GM18907 (cell line): Measurements from ENCODE around the gene STK32C.
"Not testable (repeated sequence)": the region's sequence is repeated elsewhere in the genome, so short reads cannot be mapped to it uniquely, and the experiment has no call there.

Experiments used
- ATAC-seq: cut with Tn5 transposase; IDR thresholded peaks from one replicate; pipeline ENCODE4 v1.9.1; 2021; ENCODE audit warnings: mild to moderate bottlenecking, moderate library complexity; ENCODE audit not compliant: unreplicated experiment

Gene STK32C

GRCh38 chr10:132302421-132303310 is 5.1 kb downstream of the STK32C start:
- no peak for ATAC-seq

DNA sequence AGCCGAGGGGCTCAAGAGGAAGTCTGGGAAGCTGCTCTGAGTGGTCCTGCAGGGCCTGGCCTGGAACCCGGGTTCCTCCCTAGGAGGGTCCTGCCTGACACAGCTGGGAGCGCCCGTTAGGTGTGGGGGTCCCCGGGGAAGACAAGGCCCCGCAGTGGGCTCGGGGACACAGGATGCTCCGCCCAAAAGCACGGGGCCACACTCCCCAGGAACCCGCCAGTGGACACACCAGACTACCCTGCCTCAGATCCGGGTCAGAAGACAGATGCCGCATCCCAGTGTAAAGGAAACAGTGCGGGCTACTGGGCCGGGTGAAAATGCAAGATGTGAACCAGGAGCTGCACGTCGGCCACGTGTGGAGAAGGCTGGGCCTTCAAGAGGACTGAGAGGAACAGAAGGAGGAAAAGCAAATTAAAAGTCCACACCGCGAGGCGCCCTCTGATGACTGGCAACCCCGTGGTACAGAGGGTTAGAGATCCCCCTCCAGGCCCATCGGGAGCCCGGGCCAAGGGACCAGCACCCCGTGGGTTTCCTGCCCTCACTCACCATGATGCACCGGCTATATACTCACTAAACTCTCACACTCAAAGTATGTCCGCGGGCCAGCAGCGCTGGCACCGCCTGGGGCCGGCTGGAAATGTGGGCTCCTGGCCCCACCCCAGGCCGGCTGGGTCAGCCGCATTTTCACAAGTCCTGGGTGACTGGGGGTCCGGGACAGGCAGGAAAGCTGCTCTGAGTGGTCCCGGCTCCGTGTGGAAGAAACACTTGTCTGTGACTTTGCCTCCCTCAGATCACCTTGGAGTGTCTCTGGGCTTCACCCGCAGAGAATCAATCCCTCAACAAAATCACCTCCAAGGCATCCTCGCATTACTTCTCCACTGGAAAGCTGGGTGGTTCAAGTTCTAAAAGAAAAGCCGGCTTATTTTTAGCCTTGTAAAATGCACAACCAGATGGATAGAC is 6.1 kb downstream of the STK32C start:
- no peak for ATAC-seq

- no peak for ATAC-seq
Measured at GRCh38 chr10:132300582-132300981, 7.2 kb downstream of the STK32C start.

DNA sequence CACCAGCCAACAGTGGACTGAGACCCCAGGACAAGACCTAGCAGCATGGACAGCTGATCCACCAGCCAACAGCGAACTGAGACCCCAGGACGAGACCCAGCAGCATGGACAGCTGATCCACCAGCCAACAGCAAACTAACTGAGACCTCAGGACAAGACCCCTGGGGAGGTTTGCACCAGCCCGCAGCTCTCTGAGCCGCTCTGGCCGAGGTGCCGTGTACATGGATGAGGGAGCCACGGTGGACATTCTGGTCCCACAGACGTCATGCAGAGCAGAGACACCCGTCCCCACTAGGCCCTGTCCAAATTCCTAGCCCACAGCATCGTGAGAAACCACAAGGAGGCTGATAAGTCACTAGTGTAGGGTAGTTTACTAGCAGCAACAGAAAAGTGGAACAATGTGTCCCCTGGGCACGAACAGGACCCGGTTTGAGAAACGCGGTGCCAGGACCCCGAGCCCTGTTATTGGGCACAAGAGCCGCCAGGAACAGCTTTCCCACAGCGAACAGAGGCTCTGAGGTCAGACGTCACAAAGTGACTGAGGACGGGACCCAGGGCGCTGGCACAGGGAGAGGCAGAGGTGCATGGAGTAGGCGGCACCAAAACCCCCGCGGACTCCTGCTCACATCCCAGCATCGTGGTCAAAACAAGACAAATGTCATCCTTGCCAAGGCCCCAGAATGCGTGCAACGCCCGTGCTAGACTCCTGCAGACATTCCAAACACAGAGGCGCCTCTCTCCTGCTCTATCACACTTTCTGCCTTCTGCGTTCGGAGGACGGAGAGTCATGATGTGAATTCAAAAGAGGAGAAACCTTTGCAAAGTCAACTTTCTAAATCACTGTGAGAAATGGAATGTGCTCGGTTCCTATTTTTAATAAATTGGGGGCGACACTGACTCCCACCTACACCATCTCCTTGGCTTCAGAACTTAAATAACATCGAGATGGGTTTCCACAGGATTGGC is 8.1 kb downstream of the STK32C start:
- no peak for ATAC-seq

DNA sequence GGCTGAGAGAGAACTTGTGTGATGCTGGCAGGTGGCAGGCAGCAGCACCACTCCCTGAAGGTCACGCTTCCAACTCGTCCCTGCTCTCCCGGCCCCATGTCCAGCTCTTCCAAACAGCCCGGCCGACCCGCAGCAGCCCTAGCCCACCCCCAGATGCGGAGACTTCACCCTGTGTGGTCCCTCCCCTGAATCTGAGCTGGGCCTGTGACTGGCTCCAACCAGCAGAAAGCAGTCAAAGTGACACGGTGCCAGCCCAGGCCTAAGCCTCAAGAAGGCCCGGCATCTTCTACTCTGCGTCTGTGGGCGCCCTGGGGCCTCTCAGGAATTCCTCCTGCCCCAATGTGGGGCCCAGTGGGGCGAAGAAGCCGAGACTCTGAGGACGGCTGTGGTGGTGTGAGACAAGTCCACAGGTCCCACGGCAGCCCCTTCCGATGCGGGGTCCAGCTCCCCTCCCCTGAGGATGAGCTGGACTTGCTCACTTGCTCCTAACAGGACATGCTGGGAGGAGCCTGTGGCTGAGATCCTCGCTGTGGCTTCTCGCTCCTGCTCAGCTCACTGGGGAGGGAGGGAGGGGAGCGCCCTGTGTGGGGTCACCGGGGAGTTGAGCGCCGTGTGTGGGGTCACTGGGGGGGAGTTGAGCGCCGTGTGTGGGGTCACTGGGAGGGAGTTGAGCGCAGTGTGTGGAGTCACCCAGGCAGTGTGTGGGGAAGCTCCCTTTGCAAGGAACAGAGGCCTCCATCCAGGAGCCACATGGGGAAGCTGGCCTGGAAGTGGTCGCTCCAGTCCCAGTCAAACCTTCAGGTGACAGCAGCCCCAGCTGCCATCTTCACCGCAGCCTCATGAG is 9.5 kb downstream of the STK32C start:
- ATAC-seq = no peak

DNA sequence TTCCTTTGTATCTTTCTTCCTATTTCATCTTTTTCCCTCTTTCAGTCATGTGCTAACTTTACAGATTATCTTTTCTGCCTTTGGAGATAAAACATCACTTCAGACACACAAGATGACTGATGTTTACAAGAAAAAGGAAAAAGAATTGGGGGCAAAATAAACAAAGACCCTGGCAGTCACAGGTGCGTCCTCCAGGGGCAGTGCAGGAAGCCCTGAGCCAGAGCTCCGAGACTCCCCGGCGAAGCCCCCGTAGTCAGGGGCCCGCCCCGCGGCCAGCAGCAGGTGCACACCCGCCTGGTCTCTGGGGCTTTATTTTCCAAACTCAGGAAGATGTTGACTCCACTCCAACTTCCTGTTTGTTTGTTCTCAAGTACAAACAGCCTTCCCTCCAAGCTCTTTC is 10.2 kb downstream of the STK32C start:
- no peak for ATAC-seq

- ATAC-seq = no peak
Measured at GRCh38 chr10:132296666-132297443, 10.9 kb downstream of the STK32C start.

DNA sequence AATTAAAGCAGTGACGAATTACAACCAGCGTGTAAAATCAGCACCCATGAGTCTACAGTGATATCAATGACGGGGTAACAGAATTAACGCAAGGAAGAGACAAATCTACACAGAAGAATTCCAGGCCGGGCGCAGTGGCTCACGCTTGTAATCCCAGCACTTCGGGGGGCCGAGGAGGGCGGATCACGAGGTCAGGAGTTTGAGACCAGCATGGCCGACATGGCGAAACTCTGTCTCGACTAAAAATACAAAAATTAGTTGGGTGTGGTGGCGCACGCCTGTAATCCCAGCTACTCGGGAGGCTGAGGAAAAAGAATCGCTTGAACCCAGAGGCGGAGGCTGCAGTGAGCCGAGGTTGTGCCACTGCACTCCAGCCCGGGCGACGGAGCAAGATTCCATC is 12.3 kb downstream of the STK32C start:
- not testable (repeated sequence) for ATAC-seq

- ATAC-seq = no peak
Measured at GRCh38 chr10:132294561-132295318, 13.0 kb downstream of the STK32C start.

- ATAC-seq = no peak
Measured at GRCh38 chr10:132293813-132294520, 13.8 kb downstream of the STK32C start.

DNA sequence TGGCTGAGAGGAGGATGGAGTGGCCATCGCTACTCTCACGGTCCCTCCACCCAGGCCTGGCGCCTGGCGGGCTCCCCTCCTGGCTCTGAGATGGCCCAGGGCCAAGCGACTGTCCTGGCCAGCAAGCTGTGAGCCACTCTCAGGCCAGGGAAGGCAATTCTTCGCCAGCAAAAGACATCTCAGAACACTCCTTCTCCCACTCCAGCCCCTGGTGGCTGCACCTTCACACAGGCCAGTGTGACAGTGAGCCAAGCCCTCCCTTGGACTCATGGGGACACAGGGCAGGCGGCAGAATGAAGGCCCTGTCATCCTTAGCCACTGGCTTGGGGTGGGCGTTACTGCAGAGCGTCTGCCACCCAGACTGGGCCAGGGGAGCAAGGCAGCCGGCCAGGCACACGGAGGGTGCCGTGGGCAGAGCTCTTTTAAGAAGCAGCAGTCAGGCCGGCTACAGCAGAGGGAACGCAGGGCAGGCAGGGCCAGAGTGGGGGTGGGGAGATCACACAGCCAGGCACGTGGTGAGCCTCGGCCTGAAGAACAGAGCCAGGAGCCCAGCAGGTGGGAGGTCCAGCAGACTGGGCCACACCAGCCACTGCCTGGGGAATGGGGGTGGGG is 14.4 kb downstream of the STK32C start:
- no peak for ATAC-seq

GRCh38 chr10:132292287-132293200 is 15.2 kb downstream of the STK32C start:
- no peak for ATAC-seq

DNA sequence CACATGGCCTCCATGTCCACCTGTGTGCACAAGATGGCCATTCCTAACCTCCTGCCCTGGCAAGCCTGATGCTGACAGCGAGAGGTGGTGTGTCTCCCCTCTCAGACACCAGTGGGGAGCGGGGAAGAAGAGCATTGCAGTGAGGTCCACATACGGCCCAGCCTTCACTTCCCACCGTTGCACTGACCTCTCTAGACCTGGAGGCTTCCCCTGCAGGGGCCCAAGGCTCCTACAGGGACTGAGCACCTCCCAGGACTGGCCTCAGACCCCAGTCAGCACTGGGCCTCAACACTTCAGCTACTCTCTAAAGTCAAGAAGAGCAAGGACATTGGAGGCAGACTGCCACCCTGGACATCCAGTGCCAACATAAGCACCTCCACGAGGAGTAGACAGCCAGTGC is 15.9 kb downstream of the STK32C start:
- ATAC-seq = no peak

- ATAC-seq = no peak
Measured at GRCh38 chr10:132290631-132291030, 17.1 kb downstream of the STK32C start.

DNA sequence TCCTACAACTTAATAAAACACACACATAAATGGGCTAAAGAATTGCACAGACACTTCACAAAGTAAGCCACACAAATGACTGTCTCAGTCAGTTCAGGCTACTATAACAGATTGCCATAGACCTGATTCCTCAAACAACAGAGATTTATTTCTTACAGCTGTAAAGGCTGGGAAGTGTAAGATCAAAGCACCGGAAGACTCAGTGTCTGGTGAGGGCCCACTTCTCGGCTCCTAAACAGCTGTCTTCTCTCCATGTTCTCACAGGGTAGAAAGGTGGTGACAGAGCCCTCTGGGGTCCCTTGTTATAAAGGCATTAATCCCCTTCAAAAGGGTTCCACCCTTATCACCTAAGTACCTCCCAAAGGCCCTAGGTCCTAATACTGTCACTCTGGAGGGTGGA is 18.3 kb downstream of the STK32C start:
- ATAC-seq = no peak
